NCI-H446 (cell line): ENCODE results near the gene LPP.

Source experiments
- DNase-seq, 2 experiments: peaks; one replicate each; lab custom pipeline; 2025; lab: John Stamatoyannopoulos, UW

Gene LPP

DNA sequence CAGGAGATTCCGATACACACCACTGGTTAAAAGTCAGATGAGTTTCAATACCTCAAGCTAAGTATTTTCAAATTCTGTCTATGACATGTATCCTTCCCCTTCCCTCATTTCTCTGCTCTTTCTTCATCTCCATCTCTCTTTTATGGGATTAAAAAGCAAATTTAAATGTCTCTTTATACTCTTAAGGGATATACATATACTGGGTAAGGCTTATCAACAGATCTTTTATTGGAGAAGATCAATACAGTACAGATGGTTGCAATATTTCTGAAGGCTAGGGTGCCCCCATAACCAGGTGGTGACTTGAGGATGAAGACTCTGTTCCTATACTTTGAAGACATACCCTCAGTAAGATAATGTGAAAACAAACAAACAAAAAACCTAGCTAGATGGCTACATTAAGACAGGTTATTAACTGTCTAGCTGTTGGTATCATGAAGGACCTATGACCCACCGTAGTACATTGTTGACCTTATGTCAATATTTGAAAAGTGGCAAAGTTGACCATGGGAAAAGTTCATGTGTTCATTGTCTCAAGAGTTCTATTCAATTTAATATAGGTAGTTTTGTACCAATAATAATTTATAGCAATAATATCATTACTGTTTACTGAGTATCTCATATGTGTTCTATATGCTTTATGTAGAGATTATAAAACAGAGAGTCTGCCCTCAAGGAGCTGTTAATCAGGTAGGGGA is 319.8 kb downstream of the LPP start:
- no peak for DNase-seq

DNA sequence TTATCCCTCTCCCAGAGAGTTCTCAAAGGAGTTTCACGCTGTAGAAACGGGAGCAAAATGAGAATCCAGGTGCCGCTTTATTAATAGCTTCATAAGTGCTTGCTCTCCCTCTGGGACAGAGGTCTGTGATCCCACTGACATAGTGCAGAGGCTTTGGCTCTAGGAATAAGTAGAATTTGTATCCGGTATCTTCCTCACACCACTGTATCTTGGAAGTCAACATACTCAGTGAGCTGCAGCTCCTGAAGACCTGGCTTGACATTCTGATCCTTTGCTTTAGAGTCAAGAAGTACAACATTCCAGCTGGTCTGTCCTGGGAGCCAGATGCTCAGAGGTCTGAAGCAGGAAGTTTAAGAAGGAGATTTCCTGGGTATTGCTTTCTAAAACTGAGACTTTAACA is 323.0 kb downstream of the LPP start:
- DNase-seq: no peak

DNA sequence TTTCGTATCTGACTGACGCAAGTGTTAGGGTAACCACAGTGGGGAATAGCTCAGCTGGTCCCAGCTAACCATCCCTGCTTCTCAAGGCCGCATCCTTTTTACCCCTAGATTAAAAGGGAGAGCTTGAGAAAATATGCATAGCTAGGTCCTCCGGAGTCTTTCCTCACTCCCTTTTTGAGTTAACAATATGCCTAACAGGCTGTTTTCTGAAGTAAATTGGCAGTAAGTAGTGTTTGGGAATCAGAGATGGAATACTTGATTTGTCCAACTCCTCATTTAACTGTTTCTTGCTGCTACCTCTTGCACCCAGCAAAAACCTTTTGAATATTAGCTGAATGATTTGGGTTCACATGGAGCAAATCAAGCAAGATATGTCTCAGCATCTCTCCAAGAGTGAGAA is 326.1 kb downstream of the LPP start:
- no peak for DNase-seq

DNA sequence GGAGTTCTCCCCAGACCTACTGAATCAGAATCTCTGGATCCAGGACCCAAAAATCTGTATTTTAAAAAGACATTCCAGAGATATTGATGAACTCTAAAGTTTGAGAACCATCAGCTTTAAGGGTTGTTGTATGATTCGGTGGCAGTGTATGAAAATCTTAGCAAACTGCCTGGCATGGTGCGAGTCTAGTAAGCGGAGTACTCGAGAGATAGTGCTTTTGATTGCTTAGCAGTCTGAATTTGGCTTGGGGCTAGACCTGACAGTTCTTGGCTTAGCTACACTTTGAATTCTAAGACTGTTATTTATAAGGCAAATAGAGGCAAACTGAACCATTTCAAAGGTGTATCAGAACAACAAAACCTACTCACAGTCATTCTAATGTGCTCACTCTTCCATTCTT is 329.0 kb downstream of the LPP start:
- DNase-seq: no peak

DNA sequence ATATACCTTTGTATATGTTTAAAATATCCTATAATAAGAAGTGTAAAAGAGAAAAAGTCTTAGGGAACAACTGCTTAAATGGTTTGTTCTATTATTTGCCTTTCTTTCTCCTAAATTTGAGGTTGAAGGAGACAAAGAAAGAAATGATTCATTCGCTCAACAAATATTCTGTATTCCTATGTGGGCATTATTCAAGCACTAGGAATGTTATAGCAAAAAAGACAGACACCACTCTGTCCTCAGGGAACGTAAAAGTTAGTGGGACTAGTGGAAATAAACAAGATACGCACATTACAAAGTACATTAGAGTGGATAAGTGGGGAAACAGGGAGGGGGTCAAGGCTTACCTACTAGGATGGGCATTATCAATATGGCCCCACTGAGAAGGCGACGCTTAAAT is 332.2 kb downstream of the LPP start:
- no peak for DNase-seq

DNA sequence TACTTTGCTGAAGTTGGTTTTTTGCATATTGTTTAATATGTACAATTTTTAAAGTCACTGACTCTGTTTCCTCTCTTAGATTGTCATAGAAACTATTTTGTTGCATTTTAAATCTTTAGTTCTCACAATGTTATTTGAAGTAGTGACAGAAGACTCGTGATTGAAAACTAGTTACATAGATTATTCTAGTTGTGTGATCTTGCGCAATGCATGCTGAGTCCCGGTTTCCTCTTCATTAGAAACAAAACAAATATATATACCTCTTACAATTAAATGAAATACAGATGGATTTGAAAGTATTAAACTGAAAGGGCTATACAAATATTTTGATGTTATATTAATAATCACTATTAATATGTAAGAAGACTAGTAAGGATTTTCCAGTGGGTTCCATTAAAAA is 333.0 kb downstream of the LPP start:
- DNase-seq: no peak

DNA sequence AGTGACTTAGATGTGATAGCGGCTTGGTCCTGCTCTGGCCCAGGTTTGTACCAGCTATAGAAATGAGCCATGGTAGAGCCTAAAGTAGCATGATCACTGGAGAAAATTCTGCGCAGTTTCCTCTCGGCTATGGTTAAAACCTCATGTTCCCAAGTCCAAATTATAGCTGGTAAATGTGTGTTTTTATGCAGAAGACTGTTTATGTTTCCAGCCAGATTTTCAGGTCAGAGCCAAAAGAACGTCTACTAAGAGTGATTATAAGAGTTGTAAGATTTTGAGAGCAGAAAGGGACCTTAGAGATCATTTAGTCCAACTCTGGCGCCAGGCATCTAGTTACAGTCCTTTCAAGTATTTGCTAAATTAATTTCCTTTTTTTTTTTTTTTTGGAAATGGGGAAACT is 333.7 kb downstream of the LPP start:
- no peak for DNase-seq

DNA sequence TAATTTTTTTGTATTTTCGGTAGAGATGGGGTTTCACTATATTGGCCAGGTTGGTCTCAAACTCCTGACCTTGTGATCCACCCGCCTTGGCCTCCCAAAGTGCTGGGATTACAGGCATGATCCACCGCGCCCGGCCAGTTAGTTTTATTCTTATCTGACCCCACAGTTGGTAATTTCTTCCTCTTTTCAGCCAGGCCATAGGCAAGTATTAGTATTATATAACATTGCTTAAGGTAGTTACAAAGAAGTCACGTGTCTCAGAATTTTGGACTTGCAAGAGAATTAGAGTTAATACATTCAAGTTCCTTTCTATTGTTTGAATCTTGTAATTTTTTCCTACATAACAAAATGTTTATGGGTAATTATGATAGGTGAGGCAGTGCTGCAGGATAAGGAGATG is 334.8 kb downstream of the LPP start:
- no peak for DNase-seq

DNA sequence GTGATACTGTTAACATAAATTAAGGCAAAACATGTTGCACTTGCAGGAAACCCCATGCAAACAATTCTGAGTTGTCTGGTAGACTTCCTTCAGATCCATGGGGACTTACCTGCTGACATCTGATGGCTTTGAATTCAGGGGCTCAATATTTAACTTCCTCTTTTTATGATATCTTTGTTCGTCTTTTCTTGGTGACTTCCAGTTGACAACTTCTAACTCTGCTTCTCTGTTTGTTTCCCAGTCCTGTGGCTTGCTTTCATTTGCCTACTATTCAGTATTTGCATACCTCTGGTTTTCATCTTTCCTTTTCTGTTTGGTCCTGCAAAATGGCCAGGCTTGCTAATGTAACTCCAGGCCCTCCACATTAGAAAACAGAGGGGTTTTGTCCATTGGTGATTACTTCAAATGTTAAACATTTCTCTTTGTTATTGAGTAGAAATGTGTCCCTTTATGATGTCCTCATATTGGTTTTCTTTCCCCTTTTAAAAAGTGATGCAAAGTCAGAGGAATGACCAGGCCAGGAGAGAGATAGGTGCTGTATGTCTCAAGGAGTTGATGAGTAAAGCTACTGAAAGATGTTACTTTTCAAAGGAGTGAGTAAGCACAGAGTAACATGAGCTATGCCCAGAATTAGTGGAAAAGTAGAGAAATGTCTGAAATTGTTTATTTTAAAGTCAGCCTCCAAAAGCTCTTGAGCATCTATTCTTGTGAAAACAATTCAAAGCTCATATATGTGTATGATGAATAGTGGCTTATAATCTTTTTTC is 335.9 kb downstream of the LPP start:
- DNase-seq: no peak

DNA sequence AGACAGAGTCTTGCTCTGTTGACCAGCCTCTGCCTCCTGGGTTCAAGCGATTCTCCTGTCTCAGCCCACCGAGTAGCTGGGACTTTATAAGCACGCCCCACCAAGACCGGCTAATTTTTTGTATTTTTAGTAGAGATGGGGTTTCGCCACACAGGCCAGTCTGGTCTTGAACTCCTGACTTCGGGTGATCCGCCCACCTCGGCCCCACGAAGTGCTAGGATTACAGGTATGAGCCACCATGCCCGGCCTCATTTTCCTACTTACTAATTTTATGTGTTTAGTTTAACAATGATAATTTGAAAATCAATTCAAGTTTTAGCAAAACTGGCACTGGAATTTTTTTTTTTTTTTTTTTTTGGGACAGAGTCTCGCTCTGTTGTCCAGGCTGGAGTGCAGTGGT is 336.5 kb downstream of the LPP start:
- no peak for DNase-seq

DNA sequence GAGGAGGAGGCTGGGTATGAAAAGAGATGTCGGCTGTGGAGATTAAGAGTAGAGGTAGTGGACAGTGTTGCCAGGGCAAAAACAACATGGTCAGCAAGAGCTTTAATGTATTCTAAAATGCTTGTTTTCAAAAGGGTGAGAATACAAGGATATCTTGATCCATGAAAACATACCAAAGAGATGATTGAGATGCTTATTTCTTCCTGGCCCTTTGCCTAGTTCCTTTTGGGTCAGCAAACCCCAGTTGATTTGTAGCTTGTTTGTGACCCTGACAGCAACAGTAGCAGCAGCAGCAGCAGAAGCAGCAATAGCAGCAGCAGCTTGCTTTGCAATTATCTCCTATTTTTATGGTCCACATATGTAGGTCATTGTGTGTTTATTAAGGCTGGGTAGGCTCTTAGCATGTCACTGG is 337.3 kb downstream of the LPP start:
- no peak for DNase-seq

DNA sequence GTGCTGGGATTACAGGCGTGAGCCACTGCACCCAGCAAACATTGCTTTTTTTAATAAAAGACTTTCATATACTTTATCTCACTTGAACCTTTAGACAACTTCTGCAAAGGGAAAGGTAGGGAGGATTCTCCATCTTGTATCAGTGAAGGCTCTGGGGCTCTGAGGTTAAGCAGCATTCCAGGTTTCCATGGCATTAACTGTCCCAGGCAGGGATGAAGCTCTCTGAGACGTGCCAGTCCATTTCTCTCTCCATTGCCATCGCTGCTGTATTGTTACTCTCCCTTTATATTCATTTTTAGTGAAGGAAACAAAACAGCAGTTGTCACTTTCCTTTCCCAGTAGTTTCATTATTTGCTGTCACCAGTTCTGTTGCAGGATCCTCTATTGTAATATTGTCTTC is 342.4 kb downstream of the LPP start:
- DNase-seq: no peak

DNA sequence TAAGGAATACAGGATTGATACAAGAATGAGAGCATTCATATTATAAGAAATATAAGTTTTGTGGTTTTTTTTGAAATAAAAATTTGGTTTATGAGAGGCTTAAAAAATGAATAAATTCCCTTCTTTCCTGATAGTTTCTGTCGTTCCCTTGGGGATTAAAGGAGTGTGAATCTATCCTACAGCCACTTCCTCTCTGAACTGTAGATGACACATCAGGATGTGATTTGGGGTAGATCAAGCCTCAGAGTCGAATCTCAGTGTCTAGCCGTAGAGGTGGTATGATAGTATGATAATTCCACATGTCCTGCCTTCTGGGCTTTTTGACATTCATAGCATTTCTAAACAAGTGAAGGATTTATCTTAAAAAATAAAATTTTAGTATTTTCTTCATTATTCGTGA is 343.1 kb downstream of the LPP start:
- DNase-seq: no peak

DNA sequence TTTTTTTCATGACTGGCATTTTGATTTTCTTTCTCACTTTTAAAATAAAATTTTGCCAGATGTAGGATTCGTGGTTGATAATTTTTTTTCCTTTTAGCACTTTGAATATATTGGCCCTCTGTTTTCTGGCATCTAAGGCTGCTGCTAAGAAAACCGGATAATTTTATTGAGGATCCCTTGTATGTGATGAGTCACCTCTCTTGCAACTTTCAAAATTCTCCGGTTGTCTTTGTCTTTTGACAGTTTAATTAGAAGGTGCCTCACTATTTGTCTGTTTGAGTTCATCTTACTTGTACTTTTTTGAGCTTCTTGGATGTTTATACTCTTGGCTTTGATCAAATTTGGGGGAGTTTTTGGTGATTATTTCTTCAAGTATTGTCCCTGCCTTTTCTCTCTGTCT is 349.7 kb downstream of the LPP start:
- DNase-seq: no peak

DNA sequence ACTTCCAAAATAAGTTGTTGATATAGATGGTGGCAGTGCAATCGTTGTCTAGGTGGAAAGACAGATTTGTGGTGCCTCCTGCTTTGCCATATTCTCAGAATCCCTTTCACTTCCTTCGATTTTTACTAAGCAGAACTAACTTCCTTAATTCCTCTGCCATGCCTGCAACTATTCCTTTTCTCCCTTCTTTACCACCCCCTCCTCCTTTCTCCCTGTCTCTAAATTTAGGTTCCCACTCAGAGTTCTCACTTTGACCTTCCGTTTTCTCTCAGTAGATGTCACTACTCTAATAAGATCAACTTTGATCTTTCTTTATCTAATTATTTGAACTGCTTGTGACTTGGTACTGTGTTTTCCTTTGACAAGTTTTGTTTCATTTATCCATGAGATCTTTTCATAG is 351.2 kb downstream of the LPP start:
- DNase-seq: no peak

DNA sequence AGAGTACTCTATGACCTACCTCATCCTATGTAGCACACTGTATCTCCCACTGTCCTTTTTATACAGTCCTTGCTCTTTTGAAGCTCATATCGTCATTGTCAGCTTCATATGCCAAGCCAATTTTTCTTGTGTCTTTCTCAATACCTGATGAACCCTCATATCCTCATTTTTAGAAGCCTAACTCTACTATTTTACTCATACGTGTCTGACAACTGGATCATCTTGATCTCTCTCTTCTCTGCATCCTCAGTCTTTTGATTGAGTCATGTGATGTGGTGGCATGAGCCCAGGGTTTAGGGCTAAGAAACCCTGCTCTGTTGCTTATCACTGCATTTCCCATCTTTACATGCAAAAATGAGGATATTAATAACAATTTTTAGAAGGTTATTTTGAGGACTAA is 352.0 kb downstream of the LPP start:
- no peak for DNase-seq

DNA sequence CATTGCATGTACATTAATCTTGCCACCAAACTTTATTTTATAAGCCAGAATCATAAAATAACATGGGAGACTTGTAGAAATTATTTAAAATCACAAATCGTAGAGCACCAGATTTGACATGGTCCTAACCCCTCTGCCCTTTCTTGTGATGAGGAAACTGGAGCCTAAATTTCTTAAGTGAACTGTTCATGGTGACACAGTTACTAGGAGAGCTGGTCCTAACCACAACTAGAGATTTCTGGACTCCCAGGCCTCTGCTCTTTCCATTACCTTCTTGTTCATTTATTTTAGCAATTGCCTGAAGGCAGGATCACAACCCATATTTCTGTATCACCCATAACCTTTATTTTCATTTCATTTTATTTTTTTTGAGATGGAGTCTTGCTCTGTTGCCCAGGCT is 352.5 kb downstream of the LPP start:
- DNase-seq: no peak

DNA sequence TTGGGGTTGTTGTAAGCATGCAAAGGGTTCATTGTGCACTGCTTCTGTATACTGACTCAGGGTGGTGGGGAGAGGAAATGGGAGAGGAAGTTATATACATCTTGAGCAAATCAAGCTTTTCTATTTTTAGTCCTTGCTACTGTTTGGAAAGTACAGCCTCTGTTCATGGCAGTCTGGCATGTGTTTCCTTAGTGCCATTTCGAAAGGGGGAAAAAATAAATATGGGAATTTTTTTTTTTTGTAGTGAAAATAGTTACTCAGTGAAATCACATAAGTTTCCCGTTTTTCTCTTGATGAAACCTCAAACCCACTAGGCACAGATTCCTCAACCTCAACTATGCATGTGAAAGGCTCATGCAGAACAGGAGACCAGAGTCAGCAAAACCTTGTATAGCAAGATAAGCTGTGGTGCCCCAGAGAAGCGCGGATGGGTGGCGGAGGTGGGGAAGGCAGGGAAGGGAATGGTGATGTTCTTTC is 353.3 kb downstream of the LPP start:
- no peak for DNase-seq

DNA sequence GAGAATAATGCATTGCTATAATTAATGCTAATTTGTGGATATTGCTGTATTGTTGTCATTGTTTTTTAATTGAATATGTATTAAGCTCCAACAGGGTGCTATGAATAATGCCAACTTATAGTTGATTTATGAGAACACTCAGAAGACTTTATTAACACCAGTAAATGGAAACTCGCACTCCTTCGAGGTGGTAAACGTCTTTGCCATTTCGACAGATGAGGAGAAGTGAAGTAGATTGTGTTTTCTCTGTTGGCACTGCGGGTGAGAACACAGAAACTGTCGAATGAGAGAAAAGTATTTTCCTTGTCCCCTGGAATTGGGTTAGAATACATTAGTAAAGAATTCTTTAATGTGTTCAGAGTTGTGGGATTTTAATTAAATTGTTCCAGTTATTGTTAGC is 354.5 kb downstream of the LPP start:
- no peak for DNase-seq

DNA sequence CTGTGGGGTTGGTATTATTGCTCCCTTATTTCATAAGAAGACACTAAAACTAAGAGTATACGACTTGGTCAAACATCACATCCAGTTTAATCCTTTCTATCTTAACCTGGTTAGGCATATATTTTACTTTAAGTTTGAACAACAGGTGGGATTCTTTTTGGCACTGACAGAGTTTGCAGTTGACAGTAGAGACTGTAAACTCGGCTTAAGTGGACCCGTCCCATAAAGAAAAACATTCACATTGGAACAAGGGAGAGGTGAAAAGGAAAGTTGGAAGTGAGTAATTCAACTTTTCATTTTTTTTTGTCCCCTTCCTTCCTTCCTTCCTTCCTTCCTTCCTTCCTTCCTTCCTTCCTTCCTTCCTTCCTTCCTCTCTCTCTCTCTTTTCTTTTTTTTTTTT is 355.4 kb downstream of the LPP start:
- DNase-seq: no peak

DNA sequence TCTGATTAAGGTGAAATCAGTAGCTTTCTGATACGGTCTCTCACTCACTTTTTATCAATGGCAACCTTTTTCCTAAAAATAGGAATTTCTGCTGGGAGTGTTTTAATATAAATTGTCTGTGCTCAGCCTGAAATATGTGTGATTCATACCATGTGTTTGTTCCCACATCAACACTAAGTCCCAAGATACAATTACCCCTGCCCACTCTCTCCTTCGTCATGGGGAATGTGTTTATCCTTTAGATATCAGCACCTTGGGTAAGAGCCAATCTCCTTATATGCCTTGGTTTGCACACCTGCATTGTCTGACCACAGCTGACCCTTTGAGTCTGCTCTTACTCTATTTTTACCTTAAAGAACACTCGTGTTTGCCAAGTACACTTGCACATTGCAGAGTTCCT is 356.4 kb downstream of the LPP start:
- no peak for DNase-seq

DNA sequence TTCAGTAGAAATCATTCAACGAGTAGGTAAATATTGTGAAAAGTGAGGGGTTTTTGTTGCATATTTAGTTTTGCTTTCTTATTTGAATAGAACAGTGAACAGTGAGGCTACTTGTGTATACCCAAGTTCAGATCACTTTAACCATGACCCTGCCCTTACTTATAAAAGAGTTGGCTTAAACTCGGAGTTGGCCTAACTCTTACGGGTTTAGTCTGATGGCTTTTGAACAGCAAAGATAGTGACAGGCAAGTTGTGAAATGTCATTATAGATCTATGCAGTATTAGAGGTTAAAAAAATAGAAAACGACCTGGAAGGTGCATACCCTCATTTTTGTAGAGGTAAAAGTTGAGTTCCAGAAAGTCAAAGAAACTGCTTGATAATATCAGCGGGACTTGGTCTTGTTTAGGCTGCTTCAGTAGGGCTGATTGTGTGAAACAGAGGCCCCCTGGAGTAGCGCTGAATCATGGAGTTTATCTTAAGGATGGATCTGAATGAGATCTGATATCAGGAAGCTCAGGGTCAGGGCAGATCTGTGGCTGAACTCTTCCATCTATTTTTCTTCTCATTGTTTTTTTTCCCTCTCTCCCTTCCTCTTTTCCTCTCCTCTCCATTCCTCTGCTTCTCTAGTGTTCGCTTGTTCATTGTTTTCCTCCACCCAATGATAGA is 359.8 kb downstream of the LPP start:
- no peak for DNase-seq

DNA sequence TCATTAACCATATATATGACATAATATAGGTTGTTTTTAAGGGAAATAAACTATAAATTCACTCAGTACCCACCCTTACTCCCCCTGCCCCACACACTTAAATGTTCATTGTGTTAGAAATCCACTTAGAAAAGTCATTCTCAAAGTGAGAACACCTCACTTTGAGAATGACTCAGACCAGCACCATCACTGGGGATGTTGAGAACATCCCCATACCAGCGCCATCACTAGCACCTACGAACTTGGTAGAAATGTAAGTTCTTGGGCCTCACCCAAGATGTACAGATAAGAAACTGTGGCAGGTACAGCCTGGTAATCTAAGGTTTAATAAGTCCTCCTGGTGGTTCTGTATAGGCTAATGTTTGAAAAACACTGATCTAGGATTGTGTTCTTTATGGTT is 362.6 kb downstream of the LPP start:
- DNase-seq: no peak
